Activated B cell treated with CpG ODN at 0.5 μM for 24 hours (primary cell): ENCODE data around the gene GSTO1. TPM values are rescaled to one million over a fixed set of nuclear protein-coding genes. Genes with fewer than 3 reads are reported as not detected.

Experiments used
- ATAC-seq: fragments of 200-7000 bp; cut with Tn5 transposase; one replicate; pipeline ENCODE4 v1.10.0; 2021; ENCODE audit warnings: low read depth, mild to moderate bottlenecking, moderate library complexity
- CTCF ChIA-PET: fragments of 350-600 bp; sonication (Branson Sonifier 250); formaldehyde crosslinking; loops from one replicate; lab custom pipeline; 2021; ENCODE audit warnings: antibody characterized with exemption; lab: Charles Lee
- POLR2A ChIA-PET: fragments of 350-600 bp; sonication (Branson Sonifier 250); formaldehyde crosslinking; loops from one replicate; lab custom pipeline; 2021; ENCODE audit warnings: antibody characterized with exemption; lab: Charles Lee
- DNase-seq: peaks from one replicate; pipeline ENCODE4 v3.0.0; 2022
- H3K27ac Mint-ChIP-seq: one replicate; pipeline ENCODE4 v1.8.0; 2020; ENCODE audit warnings: mixed read lengths
- H3K27me3 Mint-ChIP-seq: one replicate; pipeline ENCODE4 v1.8.0; 2021; ENCODE audit warnings: mixed read lengths
- H3K36me3 Mint-ChIP-seq: one replicate; pipeline ENCODE4 v1.8.0; 2021; ENCODE audit warnings: low read depth, mixed read lengths
- H3K4me1 Mint-ChIP-seq: one replicate; pipeline ENCODE4 v1.8.0; 2021; ENCODE audit warnings: mixed read lengths
- H3K4me3 Mint-ChIP-seq: one replicate; pipeline ENCODE4 v1.8.0; 2020; ENCODE audit warnings: mild to moderate bottlenecking, mixed read lengths
- H3K9me3 Mint-ChIP-seq: one replicate; pipeline ENCODE4 v1.8.0; 2020; ENCODE audit warnings: mixed read lengths
- intact Hi-C: fragments of 100-400 bp; cut with micrococcal nuclease; formaldehyde crosslinking; loops from one replicate; pipeline ENCODE4 v1.15.1; 2024
- total RNA-seq: library from RNA; stranded (reverse); gene quantifications from 2 replicates; pipeline ENCODE4 v1.2.3, GENCODE V29; 2022
- TF ChIP-seq, protein P1 (sequence below): fragments of 200-600 bp; IDR thresholded peaks from one replicate; pipeline ENCODE4 v1.8.0; 2022; ENCODE audit warnings: antibody characterized with exemption, mild to moderate bottlenecking

The GSTO1 gene
- total RNA-seq, 1 donor from 2014 or later = 43.0 TPM

DNA sequence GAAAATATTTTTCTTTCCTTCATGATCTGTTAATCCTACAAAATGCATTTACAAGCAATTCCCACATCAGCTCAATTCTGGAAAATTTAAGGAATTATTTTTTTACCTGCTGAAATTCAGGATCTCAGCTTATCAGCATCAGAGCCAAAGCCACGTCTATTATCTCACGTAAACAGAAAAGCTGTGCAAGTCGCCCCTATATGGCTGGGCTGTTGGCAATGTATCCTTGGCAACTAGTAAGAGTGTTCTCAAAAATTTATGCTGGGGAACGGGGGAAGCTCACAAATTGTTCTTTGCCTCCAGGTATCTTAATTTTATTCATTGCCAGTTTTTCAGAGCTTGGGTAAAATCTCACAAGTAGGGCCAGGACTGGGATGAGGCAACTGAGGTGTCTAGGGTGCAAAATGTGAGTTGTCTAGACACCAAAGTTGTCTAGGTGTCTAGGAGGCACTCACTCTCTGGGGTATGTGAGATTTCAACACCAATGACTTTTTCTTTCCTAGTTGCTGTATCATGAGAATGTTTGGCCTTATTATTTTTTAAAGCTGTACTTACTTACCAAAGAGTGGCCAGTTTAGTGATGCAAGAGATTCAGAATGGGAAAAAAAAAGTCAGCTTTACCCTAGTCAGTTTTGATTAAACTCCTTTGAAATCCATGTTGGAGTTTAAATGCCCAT, 19.3 kb downstream of the GSTO1 start:
- intact Hi-C loops = no loop called here

DNA sequence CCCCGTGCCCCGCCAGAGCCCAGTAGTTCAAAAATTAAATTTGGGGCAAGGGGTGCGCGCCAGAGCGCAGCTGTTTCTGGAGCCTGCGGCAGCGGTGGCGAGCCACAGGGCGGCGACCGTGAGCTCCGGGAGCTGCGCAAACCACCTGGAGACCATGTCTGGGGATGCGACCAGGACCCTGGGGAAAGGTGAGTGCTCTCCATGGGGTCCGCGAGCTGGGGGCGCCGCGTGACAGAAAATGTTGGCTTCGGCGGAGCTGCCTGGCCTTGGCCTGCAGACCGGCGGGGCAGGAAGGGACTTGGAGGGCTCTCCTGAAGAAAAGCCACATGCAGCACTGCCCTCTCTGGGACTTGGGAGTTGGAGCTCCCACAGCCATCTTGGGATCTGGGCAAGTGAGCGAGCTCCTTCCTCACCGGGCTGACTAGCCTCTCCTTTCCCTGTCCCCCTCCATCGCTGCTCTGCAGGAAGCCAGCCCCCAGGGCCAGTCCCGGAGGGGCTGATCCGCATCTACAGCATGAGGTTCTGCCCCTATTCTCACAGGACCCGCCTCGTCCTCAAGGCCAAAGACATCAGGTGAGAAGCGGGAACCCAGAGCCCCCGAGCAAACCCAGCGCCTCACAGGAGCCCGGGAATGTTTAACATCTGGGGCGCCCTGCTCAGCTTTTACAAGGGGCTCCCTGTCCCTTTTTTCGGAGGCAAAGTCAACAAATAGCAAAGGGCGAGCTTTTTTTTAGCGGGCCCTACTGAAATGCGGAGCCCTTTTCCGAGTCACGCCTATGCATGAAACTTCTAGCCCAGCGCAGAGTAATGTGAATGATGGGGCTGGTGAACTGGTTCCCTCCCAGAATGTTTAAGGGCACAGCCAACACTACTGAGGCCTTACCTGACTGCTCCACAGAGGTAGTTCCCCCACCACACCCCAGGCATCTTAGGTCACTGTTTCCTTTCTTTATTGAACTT, 20.4 kb downstream of the GSTO1 start:
- Mint-ChIP-seq H3K4me3 (no peak overlapping the region), H3K9me3 (no peaks in the 10 kb centered on the region), H3K27me3 (peaks cover 5% of the 10 kb centered on the region), H3K27ac (no peak overlapping the region), H3K4me1 (peaks cover 6% of the 10 kb centered on the region), H3K36me3 (no peaks in the 10 kb centered on the region)
- ATAC-seq = peak; percentile 83
- TF ChIP-seq, protein P1, sequence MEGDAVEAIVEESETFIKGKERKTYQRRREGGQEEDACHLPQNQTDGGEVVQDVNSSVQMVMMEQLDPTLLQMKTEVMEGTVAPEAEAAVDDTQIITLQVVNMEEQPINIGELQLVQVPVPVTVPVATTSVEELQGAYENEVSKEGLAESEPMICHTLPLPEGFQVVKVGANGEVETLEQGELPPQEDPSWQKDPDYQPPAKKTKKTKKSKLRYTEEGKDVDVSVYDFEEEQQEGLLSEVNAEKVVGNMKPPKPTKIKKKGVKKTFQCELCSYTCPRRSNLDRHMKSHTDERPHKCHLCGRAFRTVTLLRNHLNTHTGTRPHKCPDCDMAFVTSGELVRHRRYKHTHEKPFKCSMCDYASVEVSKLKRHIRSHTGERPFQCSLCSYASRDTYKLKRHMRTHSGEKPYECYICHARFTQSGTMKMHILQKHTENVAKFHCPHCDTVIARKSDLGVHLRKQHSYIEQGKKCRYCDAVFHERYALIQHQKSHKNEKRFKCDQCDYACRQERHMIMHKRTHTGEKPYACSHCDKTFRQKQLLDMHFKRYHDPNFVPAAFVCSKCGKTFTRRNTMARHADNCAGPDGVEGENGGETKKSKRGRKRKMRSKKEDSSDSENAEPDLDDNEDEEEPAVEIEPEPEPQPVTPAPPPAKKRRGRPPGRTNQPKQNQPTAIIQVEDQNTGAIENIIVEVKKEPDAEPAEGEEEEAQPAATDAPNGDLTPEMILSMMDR = no peak
- DNase-seq = peak; percentile 36
- intact Hi-C loops = no loop called here
- ChIA-PET POLR2A (interaction anchor here (0.9 kb wide), 1 partner anchor 79 kb away, joined by 4 read pairs; the partner anchor contains the start of gene CFAP58), CTCF (interaction anchor here (0.6 to 3.1 kb wide), 20 partner anchors 8 to 387 kb away, joined by 3 to 35 read pairs (median 6); partner anchors contain the start of genes CFAP43, CFAP58 and GSTO1)

More for the DNA sequence above, 19.3 kb downstream of the GSTO1 start:
- DNase-seq (no peak), ATAC-seq (no peak)
- TF ChIP-seq, protein P1 = no peak
- H3K4me1 Mint-ChIP-seq = peaks cover 12% of the 10 kb centered on the region
- H3K27ac Mint-ChIP-seq = no peak overlapping the region
- POLR2A ChIA-PET = interaction anchor here (0.6 kb wide), 1 partner anchor 153 kb away, joined by 3 read pairs; no protein-coding TSS in a partner anchor
- no peaks in the 10 kb centered on the region for H3K9me3 Mint-ChIP-seq
- CTCF ChIA-PET = interaction anchor here (0.6 to 3.1 kb wide), 18 partner anchors 9 to 386 kb away, joined by 3 to 35 read pairs (median 6); partner anchors contain the start of genes CFAP43, CFAP58 and GSTO1
- peaks cover 2% of the 10 kb centered on the region for H3K36me3 Mint-ChIP-seq
- H3K4me3 Mint-ChIP-seq = no peak overlapping the region
- H3K27me3 Mint-ChIP-seq = peaks cover 5% of the 10 kb centered on the region

DNA sequence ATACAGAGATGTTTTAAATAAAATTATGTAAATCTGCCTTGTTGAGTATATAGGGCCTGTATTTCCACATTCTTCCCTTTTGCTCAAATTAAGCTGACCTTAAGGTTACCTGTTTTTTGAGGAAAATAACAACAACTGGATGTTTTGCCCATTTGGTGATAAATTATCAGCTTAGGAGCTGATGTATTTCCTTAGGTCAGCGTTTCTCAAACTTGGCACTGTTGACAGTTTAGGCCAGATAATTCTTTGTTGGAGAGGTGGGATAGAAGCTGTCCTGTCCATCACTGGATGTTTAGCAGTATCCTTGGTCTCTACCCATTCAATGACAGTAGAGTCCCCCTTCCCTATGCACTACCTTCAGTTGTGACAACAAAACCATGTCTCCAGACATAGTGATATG, 21.5 kb downstream of the GSTO1 start:
- H3K27ac Mint-ChIP-seq = no peak overlapping the region
- peaks cover 6% of the 10 kb centered on the region for H3K4me1 Mint-ChIP-seq
- CTCF ChIA-PET = interaction anchor here (1.2 to 2.8 kb wide), 6 partner anchors 14 to 388 kb away, joined by 3 to 14 read pairs (median 4); partner anchors contain the start of genes CFAP58 and GSTO1

DNA sequence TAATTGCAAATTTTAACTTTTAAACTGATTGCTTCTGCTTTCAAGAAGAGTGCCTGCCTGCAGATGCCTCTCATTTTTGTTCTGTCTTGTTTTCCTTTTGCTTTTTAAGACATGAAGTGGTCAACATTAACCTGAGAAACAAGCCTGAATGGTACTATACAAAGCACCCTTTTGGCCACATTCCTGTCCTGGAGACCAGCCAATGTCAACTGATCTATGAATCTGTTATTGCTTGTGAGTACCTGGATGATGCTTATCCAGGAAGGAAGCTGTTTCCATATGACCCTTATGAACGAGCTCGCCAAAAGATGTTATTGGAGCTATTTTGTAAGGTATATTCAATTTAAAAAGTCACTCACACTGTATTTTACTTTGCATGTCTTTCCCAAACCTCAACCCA, 23.1 kb downstream of the GSTO1 start:
- peaks cover 6% of the 10 kb centered on the region for H3K4me1 Mint-ChIP-seq

More for the DNA sequence above, 21.5 kb downstream of the GSTO1 start:
- DNase-seq (no peak), ATAC-seq (no peak)
- Mint-ChIP-seq H3K36me3 (no peaks in the 10 kb centered on the region), H3K9me3 (no peaks in the 10 kb centered on the region), H3K27me3 (peaks cover 10% of the 10 kb centered on the region), H3K4me3 (no peak overlapping the region)
- TF ChIP-seq, protein P1 = no peak
- POLR2A ChIA-PET = no interaction called here
- intact Hi-C loops = no loop called here

More for the DNA sequence above, 23.1 kb downstream of the GSTO1 start:
- TF ChIP-seq, protein P1 = no peak
- POLR2A ChIA-PET = interaction anchor here (0.5 to 0.9 kb wide), 2 partner anchors 9 to 157 kb away, joined by 4 to 9 read pairs; partner anchors contain the start of gene GSTO2
- Mint-ChIP-seq H3K4me3 (no peak overlapping the region), H3K27ac (no peak overlapping the region), H3K36me3 (no peaks in the 10 kb centered on the region), H3K27me3 (peaks cover 14% of the 10 kb centered on the region), H3K9me3 (no peaks in the 10 kb centered on the region)
- DNase-seq (no peak), ATAC-seq (no peak)
- intact Hi-C loops = no loop called here
- CTCF ChIA-PET = interaction anchor here (1.1 kb wide), 1 partner anchor 73 kb away, joined by 3 read pairs; no protein-coding TSS in a partner anchor
